ENCODE results near the gene OR8K5. TPM values are rescaled to one million over a fixed set of nuclear protein-coding genes. Genes with fewer than 3 reads are reported as not detected.

Gene OR8K5
- total and polyA plus RNA-seq, 2 donors (not counting 1 experiment from before 2014, with no cell fraction given) = not detected

DNA sequence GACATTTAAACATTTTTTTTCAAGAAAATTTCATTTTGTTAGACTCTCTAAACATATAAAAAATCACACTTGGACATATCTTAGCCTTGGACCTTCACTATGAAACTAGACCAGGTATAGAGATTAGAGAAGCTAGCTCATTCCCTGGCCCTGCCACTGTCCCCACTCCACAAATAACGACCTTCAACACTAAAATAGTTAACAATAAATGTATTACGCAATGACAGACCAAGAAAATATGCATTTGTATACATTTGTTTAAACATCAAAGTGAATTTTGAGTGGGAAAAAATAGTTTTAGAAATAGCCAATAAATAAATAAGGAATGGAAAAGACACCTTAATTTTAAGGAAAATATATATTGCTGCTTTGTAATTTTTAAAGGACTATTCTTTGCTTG, 37.2 kb upstream of the OR8K5 start:
- TF ChIP-seq, protein P1, sequence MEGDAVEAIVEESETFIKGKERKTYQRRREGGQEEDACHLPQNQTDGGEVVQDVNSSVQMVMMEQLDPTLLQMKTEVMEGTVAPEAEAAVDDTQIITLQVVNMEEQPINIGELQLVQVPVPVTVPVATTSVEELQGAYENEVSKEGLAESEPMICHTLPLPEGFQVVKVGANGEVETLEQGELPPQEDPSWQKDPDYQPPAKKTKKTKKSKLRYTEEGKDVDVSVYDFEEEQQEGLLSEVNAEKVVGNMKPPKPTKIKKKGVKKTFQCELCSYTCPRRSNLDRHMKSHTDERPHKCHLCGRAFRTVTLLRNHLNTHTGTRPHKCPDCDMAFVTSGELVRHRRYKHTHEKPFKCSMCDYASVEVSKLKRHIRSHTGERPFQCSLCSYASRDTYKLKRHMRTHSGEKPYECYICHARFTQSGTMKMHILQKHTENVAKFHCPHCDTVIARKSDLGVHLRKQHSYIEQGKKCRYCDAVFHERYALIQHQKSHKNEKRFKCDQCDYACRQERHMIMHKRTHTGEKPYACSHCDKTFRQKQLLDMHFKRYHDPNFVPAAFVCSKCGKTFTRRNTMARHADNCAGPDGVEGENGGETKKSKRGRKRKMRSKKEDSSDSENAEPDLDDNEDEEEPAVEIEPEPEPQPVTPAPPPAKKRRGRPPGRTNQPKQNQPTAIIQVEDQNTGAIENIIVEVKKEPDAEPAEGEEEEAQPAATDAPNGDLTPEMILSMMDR (IDR thresholded peaks at IDR 0.05) = no peak
- no peak for TF ChIP-seq EZH2 (IDR thresholded peaks at IDR 0.05; ENCODE audit: borderline replicate concordance, insufficient read depth, low read depth, low read length, poor library complexity, severe bottlenecking)
- DNase-seq = no peak
- Histone ChIP-seq H3K27ac (ENCODE audit: low read length in 2 of 2) (no peak overlapping the region), H3K9me3 (ENCODE audit: control extremely low read depth in 1 of 3, control insufficient read depth in 2 of 3, insufficient read depth in 1 of 3, low read length in 2 of 3) (no peaks in the 10 kb centered on the region), H3K4me1 (ENCODE audit: control insufficient read depth in 2 of 2, insufficient read depth in 2 of 2, low read length in 2 of 2) (no peaks in the 10 kb centered on the region), H3K9ac (ENCODE audit: low read length) (no peak overlapping the region), H2AFZ (ENCODE audit: insufficient read depth, low read depth, low read length, poor library complexity, severe bottlenecking) (no peak overlapping the region), H3K36me3 (replicated peaks in 1 of 2; ENCODE audit: control extremely low read depth in 1 of 2, control insufficient read depth in 1 of 2, extremely low read depth in 1 of 2, insufficient read depth in 2 of 2, low read length in 1 of 2) (no peaks in the 10 kb centered on the region), H3K4me2 (replicated peaks; ENCODE audit: low read depth, low read length, poor library complexity, severe bottlenecking) (no peak overlapping the region), H3K27me3 (replicated peaks in 1 of 4; ENCODE audit: control extremely low read depth in 1 of 4, control insufficient read depth in 3 of 4, insufficient read depth in 4 of 4, low read length in 3 of 4) (no peaks in the 10 kb centered on the region), H3K79me2 (ENCODE audit: control insufficient read depth, insufficient read depth, low read length) (no peaks in the 10 kb centered on the region), H4K20me1 (ENCODE audit: control insufficient read depth, insufficient read depth, low read length, poor library complexity, severe bottlenecking) (no peaks in the 10 kb centered on the region), H3K4me3 (ENCODE audit: control extremely low read depth in 1 of 5, extremely low read depth in 1 of 5, insufficient read depth in 1 of 5, low read depth in 2 of 5, low read length in 4 of 5) (no peak overlapping the region)
- no peaks in the 10 kb centered on the region for H3K4me1 Mint-ChIP-seq
- peaks cover 4% of the 10 kb centered on the region for H3K9me3 Mint-ChIP-seq (ENCODE audit: insufficient read depth)
- CTCF ChIA-PET = no interaction called here
- no CpG with 5 or more reads among the region's 2 CpGs for WGBS (ENCODE audit: insufficient coverage)
- intact Hi-C loops (cut with micrococcal nuclease) = no loop called here
- no peaks in the 10 kb centered on the region for H3K27me3 Mint-ChIP-seq
- H3K4me3 Mint-ChIP-seq = no peak overlapping the region
- H3K27ac Mint-ChIP-seq = no peak overlapping the region
- POLR2A ChIA-PET = no interaction called here
- ATAC-seq (ENCODE audit: low read depth) = no peak

DNA sequence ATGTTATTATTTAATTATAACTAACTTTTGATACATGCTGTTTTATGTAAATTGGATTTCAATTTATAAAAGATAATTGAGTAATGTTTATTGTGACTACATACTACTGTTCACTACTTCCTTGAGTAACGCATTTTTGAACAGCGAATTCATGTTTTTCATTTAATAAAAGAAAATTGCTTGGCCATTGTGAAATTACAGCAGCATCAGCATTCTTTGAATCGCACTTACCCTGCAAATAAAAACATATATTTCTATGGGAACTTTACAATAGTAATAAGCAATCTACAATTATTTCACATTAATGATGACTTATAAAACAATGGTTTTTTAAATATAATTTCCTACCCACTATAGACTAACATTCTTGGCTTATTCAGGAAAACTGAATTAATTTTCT, 36.6 kb upstream of the OR8K5 start:
- ATAC-seq (ENCODE audit: low read depth) = no peak
- ChIA-PET POLR2A (no interaction called here), CTCF (no interaction called here)
- Histone ChIP-seq H4K20me1 (ENCODE audit: control insufficient read depth, insufficient read depth, low read length, poor library complexity, severe bottlenecking) (no peaks in the 10 kb centered on the region), H3K4me1 (ENCODE audit: control insufficient read depth in 2 of 2, insufficient read depth in 2 of 2, low read length in 2 of 2) (no peaks in the 10 kb centered on the region), H3K4me2 (replicated peaks; ENCODE audit: low read depth, low read length, poor library complexity, severe bottlenecking) (no peak overlapping the region), H3K27ac (ENCODE audit: low read length in 2 of 2) (no peak overlapping the region), H3K36me3 (replicated peaks in 1 of 2; ENCODE audit: control extremely low read depth in 1 of 2, control insufficient read depth in 1 of 2, extremely low read depth in 1 of 2, insufficient read depth in 2 of 2, low read length in 1 of 2) (no peaks in the 10 kb centered on the region), H3K9ac (ENCODE audit: low read length) (no peak overlapping the region), H3K4me3 (ENCODE audit: control extremely low read depth in 1 of 5, extremely low read depth in 1 of 5, insufficient read depth in 1 of 5, low read depth in 2 of 5, low read length in 4 of 5) (no peak overlapping the region), H2AFZ (ENCODE audit: insufficient read depth, low read depth, low read length, poor library complexity, severe bottlenecking) (no peak overlapping the region), H3K27me3 (replicated peaks in 1 of 4; ENCODE audit: control extremely low read depth in 1 of 4, control insufficient read depth in 3 of 4, insufficient read depth in 4 of 4, low read length in 3 of 4) (no peaks in the 10 kb centered on the region), H3K9me3 (ENCODE audit: control extremely low read depth in 1 of 3, control insufficient read depth in 2 of 3, insufficient read depth in 1 of 3, low read length in 2 of 3) (no peaks in the 10 kb centered on the region), H3K79me2 (ENCODE audit: control insufficient read depth, insufficient read depth, low read length) (no peaks in the 10 kb centered on the region)
- no CpG with 5 or more reads among the region's 3 CpGs for WGBS (ENCODE audit: insufficient coverage)
- Mint-ChIP-seq H3K27ac (no peak overlapping the region), H3K4me1 (no peaks in the 10 kb centered on the region), H3K27me3 (no peaks in the 10 kb centered on the region), H3K4me3 (no peak overlapping the region), H3K9me3 (ENCODE audit: insufficient read depth) (peaks cover 3% of the 10 kb centered on the region)
- DNase-seq = no peak
- intact Hi-C loops (cut with micrococcal nuclease) = no loop called here
- no peak for TF ChIP-seq EZH2 (IDR thresholded peaks at IDR 0.05; ENCODE audit: borderline replicate concordance, insufficient read depth, low read depth, low read length, poor library complexity, severe bottlenecking)
- TF ChIP-seq, protein P1 (IDR thresholded peaks at IDR 0.05) = no peak
